ENCODE measurements around the gene RNF227.

DNA sequence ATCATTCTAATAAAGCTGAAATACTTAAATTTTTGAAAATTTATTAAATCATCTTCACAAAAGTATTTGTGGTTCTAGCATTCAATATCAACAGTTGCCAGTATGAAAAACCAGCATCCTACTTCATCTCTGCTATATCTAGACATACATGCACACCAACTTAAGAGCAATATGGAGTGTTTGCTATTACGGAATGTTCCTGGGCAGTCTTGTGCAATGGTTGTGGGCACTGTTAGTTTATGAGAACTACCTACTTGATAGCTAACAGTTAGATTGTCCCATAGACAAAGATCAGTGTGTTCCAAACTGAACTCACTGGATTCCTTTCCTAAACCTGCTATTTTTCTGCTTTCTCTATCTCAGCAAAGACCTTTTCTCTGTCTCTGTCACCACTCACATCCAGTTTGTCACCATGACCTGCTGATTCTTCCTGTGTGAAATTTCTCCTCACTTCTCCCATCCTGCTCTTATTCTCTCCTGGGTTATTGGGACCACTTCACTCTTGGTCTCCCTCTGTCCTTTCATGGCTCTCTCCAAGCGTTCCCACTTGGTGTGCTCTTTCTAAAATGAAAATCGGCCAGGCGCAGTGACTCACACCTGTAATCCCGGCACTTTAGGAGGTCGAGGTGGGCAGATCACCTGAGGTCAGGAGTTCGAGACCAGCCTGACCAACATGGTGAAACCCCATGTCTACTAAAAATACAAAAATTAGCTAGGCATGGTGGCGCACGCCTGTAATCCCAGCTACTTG is 43.6 kb upstream of the RNF227 start:
- TF ChIP-seq, protein P1, sequence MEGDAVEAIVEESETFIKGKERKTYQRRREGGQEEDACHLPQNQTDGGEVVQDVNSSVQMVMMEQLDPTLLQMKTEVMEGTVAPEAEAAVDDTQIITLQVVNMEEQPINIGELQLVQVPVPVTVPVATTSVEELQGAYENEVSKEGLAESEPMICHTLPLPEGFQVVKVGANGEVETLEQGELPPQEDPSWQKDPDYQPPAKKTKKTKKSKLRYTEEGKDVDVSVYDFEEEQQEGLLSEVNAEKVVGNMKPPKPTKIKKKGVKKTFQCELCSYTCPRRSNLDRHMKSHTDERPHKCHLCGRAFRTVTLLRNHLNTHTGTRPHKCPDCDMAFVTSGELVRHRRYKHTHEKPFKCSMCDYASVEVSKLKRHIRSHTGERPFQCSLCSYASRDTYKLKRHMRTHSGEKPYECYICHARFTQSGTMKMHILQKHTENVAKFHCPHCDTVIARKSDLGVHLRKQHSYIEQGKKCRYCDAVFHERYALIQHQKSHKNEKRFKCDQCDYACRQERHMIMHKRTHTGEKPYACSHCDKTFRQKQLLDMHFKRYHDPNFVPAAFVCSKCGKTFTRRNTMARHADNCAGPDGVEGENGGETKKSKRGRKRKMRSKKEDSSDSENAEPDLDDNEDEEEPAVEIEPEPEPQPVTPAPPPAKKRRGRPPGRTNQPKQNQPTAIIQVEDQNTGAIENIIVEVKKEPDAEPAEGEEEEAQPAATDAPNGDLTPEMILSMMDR (IDR thresholded peaks at IDR 0.05; ENCODE audit: low read depth, low read length, missing input control) = no peak
- TF ChIP-seq, protein P2, sequence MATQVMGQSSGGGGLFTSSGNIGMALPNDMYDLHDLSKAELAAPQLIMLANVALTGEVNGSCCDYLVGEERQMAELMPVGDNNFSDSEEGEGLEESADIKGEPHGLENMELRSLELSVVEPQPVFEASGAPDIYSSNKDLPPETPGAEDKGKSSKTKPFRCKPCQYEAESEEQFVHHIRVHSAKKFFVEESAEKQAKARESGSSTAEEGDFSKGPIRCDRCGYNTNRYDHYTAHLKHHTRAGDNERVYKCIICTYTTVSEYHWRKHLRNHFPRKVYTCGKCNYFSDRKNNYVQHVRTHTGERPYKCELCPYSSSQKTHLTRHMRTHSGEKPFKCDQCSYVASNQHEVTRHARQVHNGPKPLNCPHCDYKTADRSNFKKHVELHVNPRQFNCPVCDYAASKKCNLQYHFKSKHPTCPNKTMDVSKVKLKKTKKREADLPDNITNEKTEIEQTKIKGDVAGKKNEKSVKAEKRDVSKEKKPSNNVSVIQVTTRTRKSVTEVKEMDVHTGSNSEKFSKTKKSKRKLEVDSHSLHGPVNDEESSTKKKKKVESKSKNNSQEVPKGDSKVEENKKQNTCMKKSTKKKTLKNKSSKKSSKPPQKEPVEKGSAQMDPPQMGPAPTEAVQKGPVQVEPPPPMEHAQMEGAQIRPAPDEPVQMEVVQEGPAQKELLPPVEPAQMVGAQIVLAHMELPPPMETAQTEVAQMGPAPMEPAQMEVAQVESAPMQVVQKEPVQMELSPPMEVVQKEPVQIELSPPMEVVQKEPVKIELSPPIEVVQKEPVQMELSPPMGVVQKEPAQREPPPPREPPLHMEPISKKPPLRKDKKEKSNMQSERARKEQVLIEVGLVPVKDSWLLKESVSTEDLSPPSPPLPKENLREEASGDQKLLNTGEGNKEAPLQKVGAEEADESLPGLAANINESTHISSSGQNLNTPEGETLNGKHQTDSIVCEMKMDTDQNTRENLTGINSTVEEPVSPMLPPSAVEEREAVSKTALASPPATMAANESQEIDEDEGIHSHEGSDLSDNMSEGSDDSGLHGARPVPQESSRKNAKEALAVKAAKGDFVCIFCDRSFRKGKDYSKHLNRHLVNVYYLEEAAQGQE (IDR thresholded peaks at IDR 0.05) = no peak

Data from liver (tissue), 2 donors.